Activated B cell treated with CpG ODN at 0.5 μM for 24 hours (primary cell): ENCODE measurements around the gene LRRC72. TPM values are rescaled to one million over a fixed set of nuclear protein-coding genes. Genes with fewer than 3 reads are reported as not detected.
"Not testable (repeated sequence)": the region's sequence is repeated elsewhere in the genome, so short reads cannot be mapped to it uniquely, and the experiment has no call there.

Experiments used
- ATAC-seq: fragments of 200-7000 bp; cut with Tn5 transposase; one replicate; pipeline ENCODE4 v1.10.0; 2021; ENCODE audit warnings: low read depth, mild to moderate bottlenecking, moderate library complexity
- CTCF ChIA-PET: fragments of 350-600 bp; sonication (Branson Sonifier 250); formaldehyde crosslinking; loops from one replicate; lab custom pipeline; 2021; ENCODE audit warnings: antibody characterized with exemption; lab: Charles Lee
- POLR2A ChIA-PET: fragments of 350-600 bp; sonication (Branson Sonifier 250); formaldehyde crosslinking; loops from one replicate; lab custom pipeline; 2021; ENCODE audit warnings: antibody characterized with exemption; lab: Charles Lee
- DNase-seq: peaks from one replicate; pipeline ENCODE4 v3.0.0; 2022
- H3K27ac Mint-ChIP-seq: one replicate; pipeline ENCODE4 v1.8.0; 2020; ENCODE audit warnings: mixed read lengths
- H3K27me3 Mint-ChIP-seq: one replicate; pipeline ENCODE4 v1.8.0; 2021; ENCODE audit warnings: mixed read lengths
- H3K36me3 Mint-ChIP-seq: one replicate; pipeline ENCODE4 v1.8.0; 2021; ENCODE audit warnings: low read depth, mixed read lengths
- H3K4me1 Mint-ChIP-seq: one replicate; pipeline ENCODE4 v1.8.0; 2021; ENCODE audit warnings: mixed read lengths
- H3K4me3 Mint-ChIP-seq: one replicate; pipeline ENCODE4 v1.8.0; 2020; ENCODE audit warnings: mild to moderate bottlenecking, mixed read lengths
- H3K9me3 Mint-ChIP-seq: one replicate; pipeline ENCODE4 v1.8.0; 2020; ENCODE audit warnings: mixed read lengths
- CTCF ChIP-seq: fragments of 200-600 bp; IDR thresholded peaks from one replicate; pipeline ENCODE4 v1.8.0; 2022; ENCODE audit warnings: antibody characterized with exemption, mild to moderate bottlenecking
- intact Hi-C: fragments of 100-400 bp; cut with micrococcal nuclease; formaldehyde crosslinking; loops from one replicate; pipeline ENCODE4 v1.15.1; 2024
- total RNA-seq: library from RNA; stranded (reverse); gene quantifications from 2 replicates; pipeline ENCODE4 v1.2.3, GENCODE V29; 2022

The LRRC72 gene
- total RNA-seq, 1 donor from 2014 or later = not detected

- POLR2A ChIA-PET = no interaction called here
- Mint-ChIP-seq H3K36me3 (no peaks in the 10 kb centered on the region), H3K9me3 (no peaks in the 10 kb centered on the region), H3K27me3 (peaks cover 1% of the 10 kb centered on the region), H3K4me3 (no peak overlapping the region), H3K27ac (no peak overlapping the region), H3K4me1 (no peaks in the 10 kb centered on the region)
- intact Hi-C loops = no loop called here
- DNase-seq (no peak), ATAC-seq (no peak)
- TF ChIP-seq CTCF = no peak
- CTCF ChIA-PET = no interaction called here
These were observed 1.9 kb downstream of the LRRC72 start for GRCh38 chr7:16528520-16528919.

- ChIA-PET CTCF (no interaction called here), POLR2A (no interaction called here)
- TF ChIP-seq CTCF = no peak
- Mint-ChIP-seq H3K36me3 (no peaks in the 10 kb centered on the region), H3K27me3 (no peaks in the 10 kb centered on the region), H3K27ac (no peak overlapping the region), H3K4me3 (no peak overlapping the region), H3K4me1 (no peaks in the 10 kb centered on the region), H3K9me3 (no peaks in the 10 kb centered on the region)
- DNase-seq = no peak
- ATAC-seq = no peak
- intact Hi-C loops = no loop called here
These were observed 3.1 kb downstream of the LRRC72 start for GRCh38 chr7:16529697-16530096.

GRCh38 chr7:16531707-16532106 is 5.1 kb downstream of the LRRC72 start:
- TF ChIP-seq CTCF = no peak
- CTCF ChIA-PET = no interaction called here
- DNase-seq (no peak), ATAC-seq (no peak)
- Mint-ChIP-seq H3K4me3 (no peak overlapping the region), H3K27ac (no peak overlapping the region), H3K9me3 (no peaks in the 10 kb centered on the region), H3K27me3 (no peaks in the 10 kb centered on the region), H3K4me1 (no peaks in the 10 kb centered on the region), H3K36me3 (no peaks in the 10 kb centered on the region)
- POLR2A ChIA-PET = no interaction called here
- intact Hi-C loops = no loop called here

- no peaks in the 10 kb centered on the region for H3K4me1 Mint-ChIP-seq
- TF ChIP-seq CTCF = no peak
- ChIA-PET POLR2A (no interaction called here), CTCF (no interaction called here)
- no peaks in the 10 kb centered on the region for H3K36me3 Mint-ChIP-seq
- intact Hi-C loops = no loop called here
- H3K27ac Mint-ChIP-seq = no peak overlapping the region
- H3K9me3 Mint-ChIP-seq = no peaks in the 10 kb centered on the region
- no peaks in the 10 kb centered on the region for H3K27me3 Mint-ChIP-seq
- no peak overlapping the region for H3K4me3 Mint-ChIP-seq
- no peak for ATAC-seq
- DNase-seq = no peak
These were observed 5.6 kb downstream of the LRRC72 start for GRCh38 chr7:16532272-16532671.

- Mint-ChIP-seq H3K27me3 (no peaks in the 10 kb centered on the region), H3K4me1 (no peaks in the 10 kb centered on the region), H3K4me3 (no peak overlapping the region), H3K9me3 (peaks cover 3% of the 10 kb centered on the region), H3K27ac (no peak overlapping the region), H3K36me3 (no peaks in the 10 kb centered on the region)
- ATAC-seq (no peak), DNase-seq (no peak)
- intact Hi-C loops = no loop called here
- TF ChIP-seq CTCF = no peak
- ChIA-PET POLR2A (no interaction called here), CTCF (no interaction called here)
These were observed 8.9 kb downstream of the LRRC72 start for GRCh38 chr7:16535500-16535899.

GRCh38 chr7:16540559-16540958 is 13.9 kb downstream of the LRRC72 start:
- H3K36me3 Mint-ChIP-seq, H3K4me1 Mint-ChIP-seq, DNase-seq, ATAC-seq, CTCF ChIA-PET, H3K4me3 Mint-ChIP-seq, H3K27ac Mint-ChIP-seq, intact Hi-C loops, H3K9me3 Mint-ChIP-seq, H3K27me3 Mint-ChIP-seq, POLR2A ChIA-PET: not testable (repeated sequence)
